T1000 (cell line): Measurements from ENCODE around the gene PRM3.
"Not testable (repeated sequence)": the region's sequence is repeated elsewhere in the genome, so short reads cannot be mapped to it uniquely, and the experiment has no call there.

Experiments
- DNase-seq: peaks from one replicate; lab custom pipeline; 2025; ENCODE audit warnings: mixed read lengths; lab: John Stamatoyannopoulos, UW

PRM3 gene

GRCh38 chr16:11303405-11304138 is 30.1 kb upstream of the PRM3 start:
- no peak for DNase-seq

- DNase-seq, result no peak
Observed at GRCh38 chr16:11302977-11303376, 29.5 kb upstream of the PRM3 start.

- DNase-seq, result no peak
Observed at GRCh38 chr16:11301645-11302501, 28.4 kb upstream of the PRM3 start.

- DNase-seq, result no peak
Observed at GRCh38 chr16:11300560-11300892, 27.1 kb upstream of the PRM3 start.

GRCh38 chr16:11299865-11300559 is 26.6 kb upstream of the PRM3 start:
- no peak for DNase-seq

GRCh38 chr16:11298950-11299547 is 25.6 kb upstream of the PRM3 start:
- DNase-seq, result not testable (repeated sequence)

- DNase-seq, result no peak
Observed at GRCh38 chr16:11298143-11298900, 24.9 kb upstream of the PRM3 start.

- DNase-seq, result no peak
Observed at GRCh38 chr16:11297492-11298142, 24.2 kb upstream of the PRM3 start.

GRCh38 chr16:11296706-11297491 is 23.5 kb upstream of the PRM3 start:
- no peak for DNase-seq

- no peak for DNase-seq
Observed at GRCh38 chr16:11296351-11296705, 22.9 kb upstream of the PRM3 start.

GRCh38 chr16:11295672-11296071 is 22.2 kb upstream of the PRM3 start:
- DNase-seq, result no peak

GRCh38 chr16:11292076-11292748 is 18.8 kb upstream of the PRM3 start:
- DNase-seq, result no peak

GRCh38 chr16:11291091-11291703 is 17.8 kb upstream of the PRM3 start:
- no peak for DNase-seq

- DNase-seq, result no peak
Observed at GRCh38 chr16:11290102-11290893, 16.9 kb upstream of the PRM3 start.

GRCh38 chr16:11289696-11290095 is 16.3 kb upstream of the PRM3 start:
- not testable (repeated sequence) for DNase-seq

GRCh38 chr16:11289202-11289601 is 15.8 kb upstream of the PRM3 start:
- DNase-seq, result no peak

GRCh38 chr16:11285842-11286241 is 12.4 kb upstream of the PRM3 start:
- no peak for DNase-seq

GRCh38 chr16:11283820-11284248 is 10.4 kb upstream of the PRM3 start:
- no peak for DNase-seq
